GM21528 (cell line): ENCODE data around the gene SCO1.
"Not testable (repeated sequence)": the region's sequence is repeated elsewhere in the genome, so short reads cannot be mapped to it uniquely, and the experiment has no call there.

Experiments
- ATAC-seq: cut with Tn5 transposase; IDR thresholded peaks from one replicate; pipeline ENCODE4 v1.9.1; 2021; ENCODE audit warnings: mild to moderate bottlenecking, moderate library complexity; ENCODE audit not compliant: unreplicated experiment, low FRiP score

The SCO1 gene

DNA sequence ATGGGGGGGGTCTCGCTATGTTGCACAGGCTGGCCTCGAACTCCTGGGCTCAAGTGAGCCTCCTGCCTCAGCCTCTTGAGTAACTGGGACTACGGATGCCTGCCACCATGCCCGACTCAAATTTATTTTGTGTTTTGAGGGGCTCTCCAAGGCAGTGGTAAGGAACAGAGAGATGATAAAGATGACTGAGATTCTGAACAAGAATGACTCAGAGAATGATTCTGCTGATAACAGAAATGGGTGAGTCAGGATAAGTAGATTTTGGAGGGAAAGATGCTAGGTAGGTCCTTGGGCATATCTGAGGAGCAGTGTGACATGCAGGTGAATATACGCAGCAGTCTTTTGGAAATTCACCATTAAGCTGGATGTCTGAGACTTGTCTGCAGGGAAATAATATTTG is 29.9 kb upstream of the SCO1 start:
- ATAC-seq, result no peak

DNA sequence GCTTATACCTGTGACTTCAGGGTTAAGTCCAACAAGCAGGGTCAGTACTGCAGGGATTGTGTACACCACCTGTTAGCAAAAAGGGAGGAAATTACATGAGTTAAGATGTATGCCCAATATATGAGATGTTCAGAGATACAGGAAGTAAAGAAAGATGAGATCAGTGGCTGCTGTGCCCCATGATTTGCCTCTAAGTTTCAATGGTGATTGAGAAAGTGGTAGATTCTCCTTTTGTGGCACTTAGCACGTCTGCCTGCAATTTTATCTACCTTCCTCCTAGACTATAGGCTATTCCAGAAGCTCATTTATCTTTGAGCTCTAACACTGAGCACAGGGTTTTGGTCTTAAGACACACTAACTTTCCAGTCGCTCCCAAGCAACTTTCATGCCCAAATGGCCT is 28.9 kb upstream of the SCO1 start:
- ATAC-seq, result no peak

DNA sequence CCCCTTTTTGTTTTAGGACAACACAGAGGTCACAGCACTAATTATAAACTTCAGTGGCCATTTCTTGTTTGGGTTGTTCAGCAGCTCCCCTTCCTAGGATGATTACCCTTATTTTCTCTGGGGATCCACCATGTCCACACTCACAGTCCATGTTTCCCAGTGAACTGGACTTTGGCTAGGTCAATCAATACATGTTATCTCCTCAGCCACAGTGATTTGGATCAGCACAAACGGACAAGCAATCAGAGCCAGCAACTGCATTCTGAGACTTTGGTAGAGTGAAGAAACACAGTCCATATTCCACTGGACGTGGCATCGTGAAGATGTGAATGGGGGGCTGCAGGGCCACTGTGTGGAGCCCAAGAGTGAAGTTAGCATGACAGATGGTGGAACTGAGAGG is 27.9 kb upstream of the SCO1 start:
- no peak for ATAC-seq

DNA sequence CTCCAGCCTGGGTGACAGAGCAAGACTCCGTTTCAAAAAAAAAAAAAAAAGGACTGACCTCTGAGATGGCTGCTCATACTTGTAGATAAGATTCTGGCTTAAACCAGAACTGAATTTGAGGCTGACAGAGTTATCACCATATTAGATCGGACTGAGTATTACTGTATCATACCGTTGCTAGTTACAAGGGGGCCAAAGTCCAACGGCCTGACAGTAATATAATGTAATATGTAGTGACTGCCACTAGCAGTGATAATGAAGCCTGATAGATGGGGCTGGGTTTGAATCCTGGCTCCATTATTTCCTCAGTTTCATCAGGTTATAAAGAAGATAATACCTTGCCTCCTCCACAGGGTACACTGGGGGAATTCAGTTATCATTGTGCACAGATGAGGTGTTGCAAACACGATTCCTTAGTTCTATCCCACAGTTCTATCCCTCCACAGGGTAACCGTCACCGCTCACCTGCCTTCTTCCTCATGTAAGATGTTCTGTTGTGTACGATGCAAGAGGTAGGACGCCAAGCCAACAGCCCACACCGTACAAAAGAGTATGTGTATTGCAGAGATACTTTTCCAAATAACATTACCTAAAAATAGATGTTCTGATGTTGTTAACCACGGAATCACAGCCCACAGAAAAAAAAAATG is 27.3 kb upstream of the SCO1 start:
- ATAC-seq, result no peak

DNA sequence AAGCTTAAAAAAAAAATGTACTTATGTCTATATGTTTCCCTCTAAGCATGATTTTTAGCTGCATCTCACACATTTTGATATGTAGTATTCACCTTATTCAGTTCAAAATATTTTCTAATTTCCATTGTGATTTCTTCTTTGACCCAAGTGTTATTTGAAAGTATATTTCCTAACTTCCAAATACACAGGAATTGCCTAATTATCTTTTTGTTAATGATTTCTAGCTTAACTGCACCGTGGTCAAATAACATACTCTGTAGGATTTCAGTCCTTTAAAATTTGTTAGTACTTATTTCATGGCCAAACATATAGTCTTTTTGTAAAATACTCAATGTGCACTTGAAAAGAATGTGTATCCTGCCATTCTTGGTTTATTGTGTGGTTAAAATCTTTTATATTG is 21.2 kb upstream of the SCO1 start:
- ATAC-seq, result no peak

DNA sequence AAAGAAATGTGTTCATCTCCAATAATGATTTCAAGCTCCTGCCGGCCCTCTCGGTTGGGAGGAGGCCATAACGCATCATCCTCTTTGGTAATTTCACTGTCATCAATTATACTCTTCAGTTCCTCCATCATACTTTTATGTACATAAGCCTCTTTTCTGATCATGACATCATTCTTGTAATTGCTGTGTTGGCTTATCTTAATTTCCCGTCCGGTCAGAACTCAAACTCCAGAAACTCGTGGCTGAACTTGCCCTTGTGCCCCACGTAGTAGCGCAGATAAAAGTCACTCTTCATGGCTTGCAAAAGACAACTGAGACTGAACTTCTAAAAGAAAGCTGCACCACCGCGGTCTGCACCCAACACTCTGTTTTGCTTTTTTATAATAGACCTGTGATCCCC is 18.9 kb upstream of the SCO1 start:
- ATAC-seq, result no peak

DNA sequence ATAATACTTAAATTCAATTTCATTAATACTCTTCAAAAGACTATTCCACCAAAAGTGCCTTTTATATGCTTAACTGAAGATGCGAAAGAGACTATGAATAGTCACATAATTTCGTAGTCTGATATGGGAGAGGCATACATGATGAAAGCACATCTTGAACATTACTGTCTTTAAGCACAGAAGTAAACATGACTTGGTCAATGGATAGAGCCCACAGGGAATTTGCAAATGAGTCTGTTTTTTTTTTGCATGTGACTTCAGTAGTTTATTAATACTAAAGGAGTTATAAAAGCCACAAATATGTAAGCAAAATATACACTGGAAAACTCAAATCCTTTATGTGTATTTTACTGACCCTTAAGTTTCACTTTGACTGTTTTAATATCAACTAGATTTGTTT is 16.0 kb upstream of the SCO1 start:
- ATAC-seq, result no peak

DNA sequence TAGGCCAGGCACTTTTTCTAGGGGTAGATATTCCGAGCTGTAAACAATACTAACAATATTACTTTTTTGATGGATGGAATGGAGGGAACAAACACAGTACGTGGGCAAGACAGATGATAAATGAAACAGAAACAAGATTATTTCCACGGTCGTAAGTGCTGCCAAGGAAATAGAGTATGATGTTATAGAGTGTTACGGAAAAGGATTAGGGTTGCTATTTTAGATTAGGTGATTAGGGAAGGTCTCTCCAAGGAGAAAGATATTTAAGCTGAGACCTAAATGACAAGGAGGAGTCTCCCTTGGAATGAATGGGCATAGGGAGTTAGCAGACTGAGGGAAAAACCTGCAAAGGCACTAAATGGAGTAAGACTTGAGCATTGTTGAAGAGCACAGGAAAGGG is 8.4 kb upstream of the SCO1 start:
- ATAC-seq, result no peak

DNA sequence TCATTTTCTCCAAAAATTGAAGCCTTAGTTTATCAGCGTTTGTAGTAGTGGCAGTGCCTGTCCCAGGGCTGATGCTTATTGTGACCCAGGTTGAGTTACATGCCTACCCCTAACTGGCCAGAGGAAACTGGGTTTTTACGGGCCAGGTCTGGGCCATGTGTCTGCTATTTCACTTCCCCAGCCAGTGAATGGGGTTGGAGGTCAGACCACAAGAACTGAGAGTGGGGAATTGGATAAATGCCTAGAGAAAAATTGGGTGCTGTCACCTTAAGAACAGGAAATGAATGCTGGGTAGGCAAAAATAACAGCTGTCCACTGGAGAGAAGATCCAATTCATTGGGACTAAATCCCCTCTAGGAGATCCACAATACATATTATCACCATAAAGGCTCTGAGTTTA is 5.2 kb upstream of the SCO1 start:
- ATAC-seq, result no peak

DNA sequence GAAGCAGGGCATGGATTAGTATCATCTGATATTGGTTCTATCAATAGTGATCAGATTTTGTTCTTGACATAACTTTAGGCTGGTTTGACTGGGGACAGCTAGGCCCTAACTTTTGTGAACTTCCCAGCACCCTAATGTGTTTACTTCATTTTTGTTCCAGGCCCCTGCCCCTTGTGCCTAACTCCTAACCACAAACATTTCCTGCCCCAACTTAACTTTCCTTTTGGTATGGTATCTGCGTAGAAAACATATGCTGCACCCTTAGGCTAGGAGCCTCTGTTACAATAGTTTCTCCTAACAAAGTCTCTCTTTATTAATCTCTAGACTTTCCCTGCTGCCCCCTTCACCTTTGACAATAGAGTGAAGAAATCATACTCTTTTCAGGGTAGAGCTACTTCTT is 2.5 kb upstream of the SCO1 start:
- no peak for ATAC-seq

DNA sequence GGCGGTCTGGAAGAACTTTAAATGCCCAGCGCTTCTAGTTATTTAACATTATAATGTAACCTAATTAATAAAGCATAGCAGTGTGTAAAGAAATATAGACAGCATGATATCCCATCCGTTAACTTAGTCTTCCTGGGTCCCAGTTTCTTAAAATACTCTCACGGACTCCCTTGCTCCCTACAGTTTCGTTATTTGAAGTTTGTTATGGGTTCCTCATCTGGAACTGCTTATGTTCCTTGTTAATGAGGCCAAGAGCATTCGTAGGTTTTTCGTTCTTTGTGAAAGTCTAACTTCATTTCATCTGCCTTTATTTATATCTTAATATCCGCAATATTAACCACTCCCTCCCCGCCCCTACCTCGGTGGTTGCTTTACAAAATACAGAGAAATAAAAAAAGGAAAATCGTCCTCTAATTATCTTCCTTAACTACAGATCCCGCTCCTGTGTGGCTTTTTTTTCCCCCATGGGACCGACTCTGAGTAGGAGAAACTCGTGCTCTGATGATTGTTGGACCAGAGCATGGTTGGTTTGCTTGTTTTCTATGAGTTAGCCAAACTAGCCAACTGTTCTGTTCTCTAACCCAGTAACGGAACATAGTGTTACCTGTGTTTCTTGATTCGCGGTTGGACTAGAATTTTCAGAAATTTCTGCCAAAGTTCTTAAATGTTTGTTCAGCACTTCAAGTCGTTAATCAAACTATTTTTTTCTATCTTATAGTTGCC is 924 bp upstream of the SCO1 start:
- no peak for ATAC-seq

DNA sequence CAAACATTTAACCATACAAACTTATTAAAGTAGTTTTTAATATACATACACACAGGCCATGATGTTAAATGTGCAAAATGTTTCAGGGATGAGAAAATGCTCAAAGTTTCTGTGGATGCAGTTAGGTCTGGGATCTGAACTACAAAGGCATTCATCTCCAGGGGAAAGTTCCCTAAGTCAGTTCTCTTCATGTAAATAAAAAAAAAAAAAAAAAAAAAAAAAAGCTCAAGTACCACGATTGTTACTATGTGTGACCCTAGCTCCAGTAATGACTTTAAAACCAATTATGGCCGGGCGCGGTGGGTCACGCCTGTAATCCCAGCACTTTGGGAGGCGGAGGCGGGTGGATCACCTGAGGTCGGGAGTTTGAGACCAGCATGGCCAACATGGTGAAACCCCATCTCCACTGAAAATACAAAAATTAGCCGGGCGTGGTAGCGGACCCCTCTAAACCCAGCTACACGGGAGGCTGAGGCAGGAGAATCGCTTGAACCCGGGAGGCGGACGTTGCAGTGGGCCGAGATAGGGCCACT is 1.4 kb downstream of the SCO1 start:
- not testable (repeated sequence) for ATAC-seq

DNA sequence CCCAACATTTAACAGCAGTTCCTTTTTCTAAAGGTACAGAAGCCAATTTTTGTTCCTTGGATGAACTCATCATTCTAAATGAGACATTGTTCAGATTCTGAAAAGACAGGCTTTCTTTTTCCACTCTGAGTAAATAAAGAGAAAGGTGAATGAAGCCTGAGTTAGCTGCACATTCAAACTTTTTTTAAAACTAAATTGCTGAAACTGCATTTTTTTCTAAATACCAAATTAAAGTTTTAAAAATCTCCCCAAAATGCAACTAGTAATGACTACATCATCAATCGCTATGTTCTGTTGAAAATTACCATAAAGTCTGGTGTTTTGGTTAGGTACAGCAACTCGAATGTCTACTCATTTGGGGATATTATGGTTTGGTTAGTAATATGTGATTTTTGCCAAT is 9.8 kb downstream of the SCO1 start:
- no peak for ATAC-seq

DNA sequence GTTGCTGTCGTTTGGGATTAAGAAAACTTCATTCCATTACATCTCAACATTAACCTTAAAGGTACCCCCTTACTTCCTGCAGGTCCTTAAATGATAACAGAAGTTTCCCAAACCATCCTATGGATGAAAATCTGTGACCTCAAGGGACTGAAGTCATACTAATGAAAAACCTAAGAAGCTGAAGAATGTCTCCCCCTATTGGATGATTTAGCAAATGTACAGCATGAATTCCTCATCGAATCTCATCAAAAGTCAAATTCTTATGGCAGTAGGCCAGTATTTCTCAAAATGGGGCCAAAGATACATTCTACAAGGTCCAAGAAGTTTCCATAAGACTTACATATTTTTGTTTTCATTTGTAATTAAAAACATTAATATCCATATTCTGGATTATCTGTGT is 13.5 kb downstream of the SCO1 start:
- ATAC-seq, result no peak

DNA sequence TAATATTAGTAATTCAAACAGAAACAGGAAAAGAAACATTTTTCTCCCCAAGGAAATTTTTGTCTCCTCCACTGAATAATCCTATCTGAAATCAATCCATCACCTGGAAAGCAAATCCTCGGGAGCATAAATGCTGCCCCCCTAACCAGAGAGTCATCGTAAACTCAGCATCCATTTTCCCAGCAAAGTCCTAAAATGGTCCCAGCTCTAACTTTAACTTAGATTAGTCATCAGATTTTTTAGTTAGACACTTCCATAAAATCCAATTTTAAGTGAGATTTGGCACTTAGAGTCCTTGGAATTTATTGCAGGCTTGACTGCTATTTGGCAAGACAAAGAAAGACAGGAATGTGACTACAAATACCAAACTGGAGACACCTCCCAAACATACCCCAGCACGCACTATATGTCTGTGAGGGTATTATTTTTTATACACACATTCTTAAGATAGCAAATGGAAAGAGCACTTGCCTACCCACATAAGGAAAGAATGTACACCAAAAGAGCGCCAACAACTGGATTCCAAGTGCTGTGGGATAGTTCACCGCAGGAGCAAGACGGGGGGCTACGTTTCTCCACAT is 15.4 kb downstream of the SCO1 start:
- ATAC-seq, result no peak

DNA sequence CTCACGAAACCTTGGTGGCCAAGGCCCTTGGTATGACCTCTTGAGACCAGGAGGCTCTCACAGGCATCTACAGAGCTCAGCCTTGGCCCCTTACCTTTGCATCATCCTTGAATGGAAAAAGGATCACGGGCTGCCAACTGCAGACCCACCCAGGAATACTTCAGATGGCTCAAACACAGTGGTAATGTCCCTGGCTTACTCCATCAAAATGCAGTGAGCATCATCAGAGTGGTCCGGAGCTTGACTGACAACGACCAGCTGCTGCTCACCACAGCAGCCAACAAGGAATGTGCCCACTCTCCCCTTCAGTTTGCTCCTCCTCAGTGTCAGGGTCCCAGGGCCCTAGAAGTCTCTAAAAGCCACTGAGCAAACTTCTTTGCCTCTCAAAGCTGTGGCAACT is 22.6 kb downstream of the SCO1 start:
- ATAC-seq, result no peak

DNA sequence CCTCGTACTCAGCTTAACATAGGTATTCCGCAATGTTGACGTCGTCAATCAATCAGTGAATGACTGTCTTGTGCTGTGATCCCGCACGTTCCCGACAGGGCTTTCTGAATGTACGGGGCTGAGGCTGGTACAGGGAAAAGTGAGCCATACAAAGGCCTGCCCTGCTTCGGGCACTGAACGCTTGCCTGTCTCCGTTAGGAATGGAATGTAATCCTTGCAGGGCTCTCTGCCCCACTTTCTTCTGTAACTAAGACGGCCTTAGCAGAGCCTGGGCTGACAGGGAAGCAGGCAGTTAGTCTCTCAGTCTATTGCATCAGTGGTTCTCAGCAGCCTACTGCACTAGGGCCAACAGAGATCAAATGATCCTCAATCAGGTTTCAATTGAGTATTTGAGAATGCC is 24.0 kb downstream of the SCO1 start:
- no peak for ATAC-seq

DNA sequence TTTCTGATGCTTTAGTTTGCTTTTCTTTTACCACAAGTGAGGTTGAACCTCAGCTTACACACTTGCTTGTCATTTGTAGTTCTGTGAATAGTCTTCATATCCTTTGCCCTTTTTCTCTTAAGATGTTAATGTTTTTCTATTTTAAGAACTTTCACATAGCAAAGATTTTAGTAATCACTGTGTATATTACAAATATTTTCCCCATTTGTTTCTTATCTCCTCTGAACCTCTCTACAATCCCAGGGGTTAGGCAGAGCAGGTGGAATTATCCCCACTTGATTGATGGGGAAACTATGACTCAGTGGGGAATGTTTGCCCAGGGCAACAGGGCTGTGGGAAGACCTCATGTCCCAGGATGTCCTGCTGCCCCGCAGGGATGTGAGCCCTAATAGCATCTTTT is 28.6 kb downstream of the SCO1 start:
- no peak for ATAC-seq

DNA sequence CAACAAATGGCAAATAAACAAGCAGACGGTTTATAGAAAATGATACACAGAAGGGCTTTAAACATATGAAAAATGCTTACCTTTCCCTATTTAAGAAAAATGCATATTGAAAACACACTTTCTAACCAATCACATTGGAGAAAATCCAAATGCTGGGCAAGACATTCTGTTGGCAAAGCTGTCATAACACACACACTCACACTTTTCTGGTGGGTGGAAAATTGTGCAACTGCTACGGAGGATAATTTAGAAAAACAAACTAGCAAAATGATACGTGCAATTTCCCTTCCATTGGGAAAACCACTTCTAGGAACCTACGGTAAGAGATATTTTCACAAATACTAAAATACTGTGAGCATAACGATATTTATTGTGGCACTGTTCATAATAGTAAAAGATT is 30.4 kb downstream of the SCO1 start:
- ATAC-seq, result no peak

DNA sequence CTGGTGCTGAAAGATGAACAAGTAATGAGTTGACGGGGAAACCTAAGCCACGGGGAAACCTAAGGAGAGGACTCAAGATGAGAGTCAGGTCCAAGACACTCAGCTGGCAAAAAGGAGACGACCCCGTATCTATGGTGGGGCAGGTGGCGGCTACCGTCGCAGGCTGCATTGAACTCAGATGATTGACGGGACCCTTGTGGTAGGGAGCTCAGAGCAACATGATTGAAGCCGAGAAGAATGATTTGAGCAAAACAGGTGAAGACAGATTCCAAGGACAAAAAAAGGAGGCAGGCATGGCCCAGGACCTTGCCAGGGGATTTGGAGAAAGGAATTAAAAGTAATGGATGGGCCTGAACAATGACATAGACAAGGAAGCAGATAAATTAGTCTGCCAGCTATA is 32.8 kb downstream of the SCO1 start:
- ATAC-seq, result no peak

DNA sequence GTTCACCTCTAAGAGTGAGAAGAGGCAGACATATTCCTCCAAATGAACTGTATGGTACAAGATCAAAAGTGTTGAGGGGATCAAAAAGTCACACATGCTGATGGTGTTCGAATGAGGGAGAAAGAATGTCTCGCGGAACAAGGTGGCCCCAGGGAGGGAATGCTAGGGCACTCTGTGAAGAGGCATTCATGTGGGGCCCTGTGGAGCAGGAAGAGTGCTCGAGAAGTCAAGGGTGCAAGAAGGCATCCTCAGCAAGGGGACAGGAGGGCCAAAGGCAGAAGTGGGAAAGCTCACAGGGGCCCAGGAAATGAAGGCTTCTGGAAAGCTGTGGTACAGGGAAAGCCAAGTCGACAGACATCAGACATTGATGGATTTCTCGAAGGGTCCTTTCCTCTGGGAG is 34.1 kb downstream of the SCO1 start:
- no peak for ATAC-seq

DNA sequence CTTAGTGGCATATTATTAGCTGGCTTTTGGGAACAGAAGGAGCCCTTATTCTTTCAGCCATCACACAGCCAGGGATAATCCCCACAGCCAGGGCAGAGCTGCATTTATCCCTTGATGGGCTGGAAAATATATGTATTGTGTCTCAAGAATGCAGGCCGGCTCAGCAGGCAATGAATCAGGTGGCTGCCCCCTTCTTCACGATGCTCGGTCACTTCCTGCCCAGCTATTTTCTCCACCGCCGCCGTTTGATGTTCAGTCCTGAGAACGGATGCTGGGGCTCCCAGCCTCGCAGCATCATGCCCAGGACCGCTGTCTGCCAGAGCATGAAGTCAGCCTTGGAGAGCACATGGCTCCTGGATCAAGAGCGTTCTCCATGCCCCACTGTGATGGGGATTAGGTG is 35.9 kb downstream of the SCO1 start:
- ATAC-seq, result no peak
